ENCODE measurements around the gene ZMIZ1. TPM values are rescaled to one million over a fixed set of nuclear protein-coding genes. Genes with fewer than 3 reads are reported as not detected.

Gene ZMIZ1
- total and polyA plus RNA-seq, 4 donors = 3.9 to 19.1 (median 9.8) TPM

DNA sequence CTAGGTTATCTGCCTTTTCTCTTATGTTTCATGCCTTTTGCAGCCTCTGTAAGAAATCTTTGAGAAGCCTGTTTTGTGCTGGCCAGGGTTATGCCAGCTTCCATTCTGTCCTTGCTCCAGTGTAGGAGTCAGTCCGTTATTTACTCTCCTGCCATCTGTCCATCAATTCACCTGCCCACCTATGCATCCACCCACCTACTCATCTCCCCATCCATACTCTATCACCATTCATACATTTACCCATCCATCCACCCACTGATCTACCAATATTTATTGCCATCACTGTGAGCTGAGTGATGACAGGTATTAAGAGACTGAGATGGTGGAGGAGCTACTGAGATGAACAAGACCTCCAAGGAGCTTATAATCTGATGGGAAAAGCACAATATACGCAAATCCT is 265.8 kb downstream of the ZMIZ1 start (continued):
- TF ChIP-seq YY1 (IDR thresholded peaks at IDR 0.05) (no peak), HNF4G (IDR thresholded peaks at IDR 0.05) (no peak)
- TF ChIP-seq, protein P1, sequence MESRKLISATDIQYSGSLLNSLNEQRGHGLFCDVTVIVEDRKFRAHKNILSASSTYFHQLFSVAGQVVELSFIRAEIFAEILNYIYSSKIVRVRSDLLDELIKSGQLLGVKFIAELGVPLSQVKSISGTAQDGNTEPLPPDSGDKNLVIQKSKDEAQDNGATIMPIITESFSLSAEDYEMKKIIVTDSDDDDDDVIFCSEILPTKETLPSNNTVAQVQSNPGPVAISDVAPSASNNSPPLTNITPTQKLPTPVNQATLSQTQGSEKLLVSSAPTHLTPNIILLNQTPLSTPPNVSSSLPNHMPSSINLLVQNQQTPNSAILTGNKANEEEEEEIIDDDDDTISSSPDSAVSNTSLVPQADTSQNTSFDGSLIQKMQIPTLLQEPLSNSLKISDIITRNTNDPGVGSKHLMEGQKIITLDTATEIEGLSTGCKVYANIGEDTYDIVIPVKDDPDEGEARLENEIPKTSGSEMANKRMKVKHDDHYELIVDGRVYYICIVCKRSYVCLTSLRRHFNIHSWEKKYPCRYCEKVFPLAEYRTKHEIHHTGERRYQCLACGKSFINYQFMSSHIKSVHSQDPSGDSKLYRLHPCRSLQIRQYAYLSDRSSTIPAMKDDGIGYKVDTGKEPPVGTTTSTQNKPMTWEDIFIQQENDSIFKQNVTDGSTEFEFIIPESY (IDR thresholded peaks at IDR 0.05) = no peak

GRCh38 chr10:79335094-79335469 is 266.3 kb downstream of the ZMIZ1 start:
- no peak for DNase-seq (ENCODE audit: low spot score)

DNA sequence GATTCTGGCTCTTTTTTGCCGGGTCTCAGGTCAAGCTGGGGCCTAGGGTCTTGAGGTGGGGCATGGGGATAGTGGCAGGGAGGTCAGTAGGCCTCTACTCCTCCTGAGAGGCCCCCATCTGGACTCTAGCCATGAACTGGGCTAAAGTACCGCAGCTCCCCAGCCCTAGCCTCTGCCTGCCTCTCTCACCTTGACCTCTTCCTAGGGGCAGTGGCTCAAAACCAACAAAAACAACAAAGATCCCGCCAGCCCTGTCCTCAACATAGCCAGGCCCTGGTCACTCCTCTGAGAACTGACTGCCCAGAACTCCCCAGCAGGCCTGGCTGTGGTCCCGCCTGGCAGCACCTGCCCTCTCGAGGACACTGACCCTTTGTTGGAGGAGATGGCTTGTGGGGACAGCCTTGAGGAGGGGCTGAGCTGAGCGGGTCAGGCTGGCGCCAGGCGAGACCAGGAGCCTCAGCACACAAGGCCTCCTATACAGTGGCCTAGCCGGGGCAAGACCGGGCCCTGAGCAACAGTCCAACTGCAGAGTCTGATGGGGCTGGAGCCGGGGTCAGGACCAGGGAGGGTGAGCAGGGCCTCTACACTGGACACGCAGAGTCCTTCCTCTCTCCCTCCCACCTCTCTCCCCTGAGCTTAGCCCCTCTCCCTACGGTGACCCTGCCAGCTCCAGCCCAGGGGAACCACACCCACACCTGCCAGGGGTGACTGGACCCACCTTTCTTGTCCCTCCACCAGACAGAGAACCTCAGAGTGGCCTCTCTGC is 266.9 kb downstream of the ZMIZ1 start:
- Histone ChIP-seq H3K4me1 (ENCODE audit: control insufficient read depth in 4 of 4, insufficient read depth in 4 of 4, low read length in 3 of 4) (peaks cover 10 to 43% (median 35%) of the 10 kb centered on the region in 4 donors), H3K9me3 (ENCODE audit: control insufficient read depth in 4 of 4, low read length in 3 of 4) (no peaks in the 10 kb centered on the region), H3K4me3 (ENCODE audit: low read depth in 1 of 3, low read length in 3 of 3) (no peak overlapping the region), H3K27me3 (ENCODE audit: control insufficient read depth in 4 of 4, insufficient read depth in 4 of 4, low read length in 3 of 4) (no peaks in the 10 kb centered on the region), H3K27ac (ENCODE audit: low read depth in 1 of 2, low read length in 2 of 2) (peak overlapping the region; percentile 70 to 77), H3K9ac (ENCODE audit: low read depth in 1 of 2, low read length in 2 of 2) (no peak overlapping the region), H3K36me3 (ENCODE audit: control insufficient read depth in 4 of 4, insufficient read depth in 3 of 4, low read depth in 1 of 4, low read length in 3 of 4) (no peaks in the 10 kb centered on the region)
- 38% methylated on average over 13 of the region's 13 CpGs for WGBS
- DNase-seq (ENCODE audit: low spot score) = peak; percentile 53
- TF ChIP-seq CTCF (IDR thresholded peaks at IDR 0.05; ENCODE audit: low read depth, low read length, missing input control) = no peak
- TF ChIP-seq MAX (IDR thresholded peaks at IDR 0.05) = no peak
- TF ChIP-seq GABPA (IDR thresholded peaks at IDR 0.05 in 1 of 2, conservative IDR thresholded peaks at IDR 0.05 in 1 of 2) = peak in 1 of 2 donors; percentile 31
- TF ChIP-seq FOXA1 (IDR thresholded peaks at IDR 0.05) = peak; percentile 52
- peak; percentile 75 for TF ChIP-seq FOXA2 (IDR thresholded peaks at IDR 0.05)
- peak in 1 of 2 donors; percentile 77 for TF ChIP-seq JUND (IDR thresholded peaks at IDR 0.05)
- TF ChIP-seq, protein P1 (IDR thresholded peaks at IDR 0.05) = no peak
- peak; percentile 69 for TF ChIP-seq REST (IDR thresholded peaks at IDR 0.05)
- no peak for TF ChIP-seq YY1 (IDR thresholded peaks at IDR 0.05)
- TF ChIP-seq SP1 (IDR thresholded peaks at IDR 0.05) = peak; percentile 85
- TF ChIP-seq, protein P2, sequence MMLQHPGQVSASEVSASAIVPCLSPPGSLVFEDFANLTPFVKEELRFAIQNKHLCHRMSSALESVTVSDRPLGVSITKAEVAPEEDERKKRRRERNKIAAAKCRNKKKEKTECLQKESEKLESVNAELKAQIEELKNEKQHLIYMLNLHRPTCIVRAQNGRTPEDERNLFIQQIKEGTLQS (IDR thresholded peaks at IDR 0.05) = no peak
- TF ChIP-seq NR2F2 (IDR thresholded peaks at IDR 0.05) = peak; percentile 94
- peak; percentile 98 to 99 for TF ChIP-seq RXRA (IDR thresholded peaks at IDR 0.05)
- TF ChIP-seq HNF4A (conservative IDR thresholded peaks at IDR 0.05) = peak; percentile 81 to 87

More at GRCh38 chr10:79335094-79335469, 266.3 kb downstream of the ZMIZ1 start:
- peak overlapping the region; percentile 70 to 77 for H3K27ac ChIP-seq (ENCODE audit: low read depth in 1 of 2, low read length in 2 of 2)
- TF ChIP-seq FOXA2 (IDR thresholded peaks at IDR 0.05) (no peak), NR2F2 (IDR thresholded peaks at IDR 0.05) (no peak)
- TF ChIP-seq, protein P1 (IDR thresholded peaks at IDR 0.05) = no peak
- no peaks in the 10 kb centered on the region for H3K27me3 ChIP-seq (ENCODE audit: control insufficient read depth in 4 of 4, insufficient read depth in 4 of 4, low read length in 3 of 4)
- no peak overlapping the region for H3K4me3 ChIP-seq (ENCODE audit: low read depth in 1 of 3, low read length in 3 of 3)
- no peaks in the 10 kb centered on the region for H3K36me3 ChIP-seq (ENCODE audit: control insufficient read depth in 4 of 4, insufficient read depth in 3 of 4, low read depth in 1 of 4, low read length in 3 of 4)
- H3K4me1 ChIP-seq (ENCODE audit: control insufficient read depth in 4 of 4, insufficient read depth in 4 of 4, low read length in 3 of 4) = peaks cover 9 to 37% (median 29%) of the 10 kb centered on the region in 4 donors
- 33% methylated on average over 2 of the region's 2 CpGs for WGBS
- no peaks in the 10 kb centered on the region for H3K9me3 ChIP-seq (ENCODE audit: control insufficient read depth in 4 of 4, low read length in 3 of 4)
- peak overlapping the region in 1 of 2 donors; percentile 24 for H3K9ac ChIP-seq (ENCODE audit: low read depth in 1 of 2, low read length in 2 of 2)
